A549 (cell line): Measurements from ENCODE around the gene TBC1D8.

Source experiments
- CHD2 ChIP-seq: fragments of 150-350 bp; IDR thresholded peaks from 2 replicates; pipeline ENCODE4 v1.6.1; 2014; ENCODE audit warnings: low read length; ENCODE audit not compliant: partially characterized antibody
- MAZ ChIP-seq: fragments of 150-350 bp; IDR thresholded peaks from 2 replicates; pipeline ENCODE4 v1.6.1; 2014; ENCODE audit warnings: antibody characterized with exemption, low read depth, low read length, borderline replicate concordance
- PHF8 ChIP-seq: fragments of 200-600 bp; sonication (generic); IDR thresholded peaks from 2 replicates; pipeline ENCODE4 v1.6.1; 2016; ENCODE audit warnings: low read depth, mild to moderate bottlenecking, antibody characterized with exemption, moderate library complexity, borderline replicate concordance
- POLR2A ChIP-seq: IDR thresholded peaks from 2 replicates; pipeline ENCODE4 v1.6.1; 2012; ENCODE audit warnings: mild to moderate bottlenecking, low read length
- TF ChIP-seq, protein P1 (sequence below): fragments of >200 bp; sonication (Bioruptor Twin); formaldehyde crosslinking; IDR thresholded peaks from 3 replicates; pipeline ENCODE4 v1.5.1; 2016
- TF ChIP-seq, protein P2 (sequence below): IDR thresholded peaks from 2 replicates; pipeline ENCODE4 v1.6.1; 2012

DNA sequence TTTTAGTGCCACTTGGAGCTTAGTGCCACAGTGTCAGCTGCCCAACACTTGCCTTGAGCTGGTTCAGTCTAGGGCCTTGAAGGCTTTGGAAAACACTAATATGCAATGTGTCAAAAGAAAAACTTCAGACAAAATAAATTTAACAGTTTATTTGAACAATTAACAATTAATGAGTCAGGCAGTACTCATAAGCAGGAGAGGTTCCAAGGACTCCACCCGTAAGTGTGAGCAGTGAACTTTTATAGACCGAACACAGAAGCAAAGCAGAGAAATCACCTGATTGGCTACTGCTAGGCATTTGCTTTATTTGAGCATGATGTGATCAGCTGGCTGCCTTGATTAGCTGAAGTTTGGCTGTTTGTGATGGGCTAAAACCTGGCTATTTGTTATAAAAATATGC, 49.5 kb upstream of the TBC1D8 start:
- TF ChIP-seq POLR2A (no peak), CHD2 (no peak), MAZ (no peak), PHF8 (no peak)
- TF ChIP-seq, protein P1, sequence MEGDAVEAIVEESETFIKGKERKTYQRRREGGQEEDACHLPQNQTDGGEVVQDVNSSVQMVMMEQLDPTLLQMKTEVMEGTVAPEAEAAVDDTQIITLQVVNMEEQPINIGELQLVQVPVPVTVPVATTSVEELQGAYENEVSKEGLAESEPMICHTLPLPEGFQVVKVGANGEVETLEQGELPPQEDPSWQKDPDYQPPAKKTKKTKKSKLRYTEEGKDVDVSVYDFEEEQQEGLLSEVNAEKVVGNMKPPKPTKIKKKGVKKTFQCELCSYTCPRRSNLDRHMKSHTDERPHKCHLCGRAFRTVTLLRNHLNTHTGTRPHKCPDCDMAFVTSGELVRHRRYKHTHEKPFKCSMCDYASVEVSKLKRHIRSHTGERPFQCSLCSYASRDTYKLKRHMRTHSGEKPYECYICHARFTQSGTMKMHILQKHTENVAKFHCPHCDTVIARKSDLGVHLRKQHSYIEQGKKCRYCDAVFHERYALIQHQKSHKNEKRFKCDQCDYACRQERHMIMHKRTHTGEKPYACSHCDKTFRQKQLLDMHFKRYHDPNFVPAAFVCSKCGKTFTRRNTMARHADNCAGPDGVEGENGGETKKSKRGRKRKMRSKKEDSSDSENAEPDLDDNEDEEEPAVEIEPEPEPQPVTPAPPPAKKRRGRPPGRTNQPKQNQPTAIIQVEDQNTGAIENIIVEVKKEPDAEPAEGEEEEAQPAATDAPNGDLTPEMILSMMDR = no peak
- TF ChIP-seq, protein P2, sequence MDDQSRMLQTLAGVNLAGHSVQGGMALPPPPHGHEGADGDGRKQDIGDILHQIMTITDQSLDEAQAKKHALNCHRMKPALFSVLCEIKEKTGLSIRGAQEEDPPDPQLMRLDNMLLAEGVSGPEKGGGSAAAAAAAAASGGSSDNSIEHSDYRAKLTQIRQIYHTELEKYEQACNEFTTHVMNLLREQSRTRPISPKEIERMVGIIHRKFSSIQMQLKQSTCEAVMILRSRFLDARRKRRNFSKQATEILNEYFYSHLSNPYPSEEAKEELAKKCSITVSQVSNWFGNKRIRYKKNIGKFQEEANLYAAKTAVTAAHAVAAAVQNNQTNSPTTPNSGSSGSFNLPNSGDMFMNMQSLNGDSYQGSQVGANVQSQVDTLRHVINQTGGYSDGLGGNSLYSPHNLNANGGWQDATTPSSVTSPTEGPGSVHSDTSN = no peak
